Middle frontal gyrus (tissue), 1 donor: ENCODE results near the gene CASP2.

Source experiments
- DNase-seq: peaks from one replicate; pipeline ENCODE4 v3.0.0-alpha.2; 2015; ENCODE audit warnings: low spot score; ENCODE audit errors: extremely low spot score

Gene CASP2

GRCh38 chr7:143295870-143296269 lies 7.7 kb downstream of the CASP2 start:
- DNase-seq, result no peak

- no peak for DNase-seq
These were observed 8.5 kb downstream of the CASP2 start for GRCh38 chr7:143296686-143297085.

GRCh38 chr7:143299346-143299745 lies 11.2 kb downstream of the CASP2 start:
- DNase-seq, result no peak

- DNase-seq, result no peak
These were observed 11.7 kb downstream of the CASP2 start for GRCh38 chr7:143299840-143300239.

- no peak for DNase-seq
These were observed 13.1 kb downstream of the CASP2 start for GRCh38 chr7:143300959-143301935.

GRCh38 chr7:143303733-143304132 lies 15.6 kb downstream of the CASP2 start:
- no peak for DNase-seq

GRCh38 chr7:143304938-143305337 lies 16.8 kb downstream of the CASP2 start:
- DNase-seq, result no peak

GRCh38 chr7:143305423-143306070 lies 17.4 kb downstream of the CASP2 start:
- peak; percentile 37 for DNase-seq

GRCh38 chr7:143308632-143309031 lies 20.5 kb downstream of the CASP2 start:
- no peak for DNase-seq

GRCh38 chr7:143314127-143314526 lies 26.0 kb downstream of the CASP2 start:
- no peak for DNase-seq

- DNase-seq, result no peak
These were observed 27.6 kb downstream of the CASP2 start, which contains the start of gene CLCN1 for GRCh38 chr7:143315776-143316175. Gene CLCN1, plus strand, starts transcription at chr7:143316111. Its CDS starts 102 bp downstream, at chr7:143316213.

GRCh38 chr7:143316492-143316891 lies 28.3 kb downstream of the CASP2 start:
- no peak for DNase-seq

GRCh38 chr7:143318661-143319060 lies 30.5 kb downstream of the CASP2 start:
- no peak for DNase-seq

GRCh38 chr7:143320620-143321019 lies 32.5 kb downstream of the CASP2 start:
- DNase-seq, result no peak

- no peak for DNase-seq
These were observed 33.1 kb downstream of the CASP2 start for GRCh38 chr7:143321242-143321641.

- no peak for DNase-seq
These were observed 33.6 kb downstream of the CASP2 start for GRCh38 chr7:143321734-143322133.

- no peak for DNase-seq
These were observed 34.8 kb downstream of the CASP2 start for GRCh38 chr7:143322760-143323633.

- DNase-seq, result no peak
These were observed 35.5 kb downstream of the CASP2 start for GRCh38 chr7:143323653-143324052.

- DNase-seq, result no peak
These were observed 37.1 kb downstream of the CASP2 start for GRCh38 chr7:143325240-143325639.

GRCh38 chr7:143327903-143328302 lies 39.8 kb downstream of the CASP2 start:
- DNase-seq, result no peak

- DNase-seq, result no peak
These were observed 41.5 kb downstream of the CASP2 start for GRCh38 chr7:143329471-143330170.
